Suppressor macrophage (primary cell): Measurements from ENCODE around the gene TNFRSF6B.
"Not testable (repeated sequence)": the region's sequence is repeated elsewhere in the genome, so short reads cannot be mapped to it uniquely, and the experiment has no call there.

Experiments
- DNase-seq, 4 experiments: peaks; one replicate each; pipeline ENCODE4 v3.0.0-alpha.2; 2020 to 2022
- total RNA-seq, 17 experiments: gene quantifications; one replicate each; lab custom pipeline; 2026; ENCODE audit warnings: mixed read lengths in 6 of 17, inconsistent platforms in 3 of 17; lab: John Stamatoyannopoulos, UW

The TNFRSF6B gene, protein sequence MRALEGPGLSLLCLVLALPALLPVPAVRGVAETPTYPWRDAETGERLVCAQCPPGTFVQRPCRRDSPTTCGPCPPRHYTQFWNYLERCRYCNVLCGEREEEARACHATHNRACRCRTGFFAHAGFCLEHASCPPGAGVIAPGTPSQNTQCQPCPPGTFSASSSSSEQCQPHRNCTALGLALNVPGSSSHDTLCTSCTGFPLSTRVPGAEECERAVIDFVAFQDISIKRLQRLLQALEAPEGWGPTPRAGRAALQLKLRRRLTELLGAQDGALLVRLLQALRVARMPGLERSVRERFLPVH
- 0 reads per million in 17 experiments for total RNA-seq

DNA sequence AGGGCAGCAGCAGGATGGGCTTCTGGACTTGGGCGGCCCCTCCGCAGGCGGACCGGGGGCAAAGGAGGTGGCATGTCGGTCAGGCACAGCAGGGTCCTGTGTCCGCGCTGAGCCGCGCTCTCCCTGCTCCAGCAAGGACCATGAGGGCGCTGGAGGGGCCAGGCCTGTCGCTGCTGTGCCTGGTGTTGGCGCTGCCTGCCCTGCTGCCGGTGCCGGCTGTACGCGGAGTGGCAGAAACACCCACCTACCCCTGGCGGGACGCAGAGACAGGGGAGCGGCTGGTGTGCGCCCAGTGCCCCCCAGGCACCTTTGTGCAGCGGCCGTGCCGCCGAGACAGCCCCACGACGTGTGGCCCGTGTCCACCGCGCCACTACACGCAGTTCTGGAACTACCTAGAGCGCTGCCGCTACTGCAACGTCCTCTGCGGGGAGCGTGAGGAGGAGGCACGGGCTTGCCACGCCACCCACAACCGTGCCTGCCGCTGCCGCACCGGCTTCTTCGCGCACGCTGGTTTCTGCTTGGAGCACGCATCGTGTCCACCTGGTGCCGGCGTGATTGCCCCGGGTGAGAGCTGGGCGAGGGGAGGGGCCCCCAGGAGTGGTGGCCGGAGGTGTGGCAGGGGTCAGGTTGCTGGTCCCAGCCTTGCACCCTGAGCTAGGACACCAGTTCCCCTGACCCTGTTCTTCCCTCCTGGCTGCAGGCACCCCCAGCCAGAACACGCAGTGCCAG, at the start of gene TNFRSF6B:
Gene TNFRSF6B, plus strand, starts transcription at position 25 of the 729 bp plus-strand sequence. Its CDS starts 116 bp downstream, at position 141.
- no peak for DNase-seq

DNA sequence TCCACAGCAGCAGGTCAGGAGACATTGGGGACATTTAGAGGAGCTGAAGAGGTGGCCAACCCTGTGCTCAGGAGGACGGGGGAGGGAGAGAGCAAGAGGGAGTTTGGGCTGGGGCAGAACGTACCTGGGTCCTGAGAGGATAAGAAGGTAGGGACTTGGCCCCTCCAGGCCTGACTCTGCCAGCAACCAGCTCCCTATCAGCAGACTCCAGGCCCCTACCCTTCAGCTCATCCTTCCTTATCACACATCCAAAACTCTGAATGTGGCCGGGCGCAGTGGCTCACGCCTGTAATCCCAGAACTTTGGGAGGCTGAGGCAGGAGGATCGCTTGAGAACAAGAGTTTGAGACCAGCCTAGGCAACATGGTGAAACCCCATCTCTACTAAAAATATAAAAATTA, 48.3 kb upstream of the TNFRSF6B start:
- no peak for DNase-seq

DNA sequence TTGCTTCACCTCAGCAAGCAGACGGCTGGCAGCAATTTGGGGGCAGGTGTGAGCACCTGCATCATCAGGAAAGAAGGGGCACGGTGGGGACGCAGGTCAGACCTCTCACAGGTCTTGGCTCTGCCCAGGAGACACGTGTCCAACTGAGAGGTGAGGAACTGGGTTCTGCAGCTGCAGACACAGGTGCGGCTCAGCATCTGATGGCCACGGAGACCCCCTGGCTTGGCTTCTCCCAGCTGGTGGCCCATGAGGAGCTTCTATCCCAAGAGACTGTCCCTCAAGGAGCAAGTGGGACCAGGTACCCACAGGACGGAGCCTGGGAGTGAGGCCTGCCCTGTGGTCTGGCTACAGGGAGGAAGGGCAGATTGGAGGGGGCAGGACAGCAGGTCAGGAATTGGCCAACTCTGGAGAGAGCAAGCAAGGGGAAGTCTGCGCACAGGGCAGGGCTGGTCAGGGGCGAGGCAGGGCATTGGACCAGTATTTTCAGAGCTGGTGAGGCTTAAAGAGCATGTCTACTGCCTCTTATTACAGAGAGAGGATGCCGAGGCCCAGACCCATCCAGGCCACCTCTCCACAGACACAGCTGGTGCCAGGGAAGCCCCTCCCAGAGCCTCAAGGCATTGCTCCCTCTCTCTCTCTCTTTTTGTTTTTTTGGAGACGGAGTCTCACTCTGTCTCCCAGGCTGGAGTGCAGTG, 47.4 kb upstream of the TNFRSF6B start:
- no peak for DNase-seq

DNA sequence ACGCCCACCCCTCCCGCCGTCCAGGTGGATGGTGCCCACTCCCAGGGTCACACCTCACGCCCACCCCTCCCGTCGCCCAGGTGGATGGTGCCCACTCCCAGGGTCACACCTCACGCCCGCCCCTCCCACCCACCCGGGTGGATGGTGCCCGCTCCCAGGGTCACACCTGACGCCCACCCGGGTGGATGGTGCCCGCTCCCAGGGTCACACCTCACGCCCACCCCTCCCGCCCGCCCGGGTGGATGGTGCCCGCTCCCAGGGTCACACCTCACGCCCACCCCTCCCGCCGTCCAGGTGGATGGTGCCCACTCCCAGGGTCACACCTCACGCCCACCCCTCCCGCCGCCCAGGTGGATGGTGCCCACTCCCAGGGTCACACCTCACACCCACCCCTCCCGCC, 46.0 kb upstream of the TNFRSF6B start:
- DNase-seq = not testable (repeated sequence)

DNA sequence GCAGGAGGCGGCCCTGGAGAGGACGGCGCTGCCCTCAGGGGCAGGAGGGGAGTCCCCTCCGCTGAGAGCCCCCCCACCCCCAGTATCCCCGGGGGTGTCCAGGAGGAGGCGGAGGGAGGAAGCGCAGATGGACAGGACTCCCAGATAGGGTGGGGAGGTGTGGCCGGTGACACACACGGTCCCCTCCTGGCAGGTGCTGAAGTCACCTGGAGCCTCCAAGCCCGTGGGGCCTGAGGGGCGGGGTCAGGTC, 44.6 kb upstream of the TNFRSF6B start:
- no peak for DNase-seq

DNA sequence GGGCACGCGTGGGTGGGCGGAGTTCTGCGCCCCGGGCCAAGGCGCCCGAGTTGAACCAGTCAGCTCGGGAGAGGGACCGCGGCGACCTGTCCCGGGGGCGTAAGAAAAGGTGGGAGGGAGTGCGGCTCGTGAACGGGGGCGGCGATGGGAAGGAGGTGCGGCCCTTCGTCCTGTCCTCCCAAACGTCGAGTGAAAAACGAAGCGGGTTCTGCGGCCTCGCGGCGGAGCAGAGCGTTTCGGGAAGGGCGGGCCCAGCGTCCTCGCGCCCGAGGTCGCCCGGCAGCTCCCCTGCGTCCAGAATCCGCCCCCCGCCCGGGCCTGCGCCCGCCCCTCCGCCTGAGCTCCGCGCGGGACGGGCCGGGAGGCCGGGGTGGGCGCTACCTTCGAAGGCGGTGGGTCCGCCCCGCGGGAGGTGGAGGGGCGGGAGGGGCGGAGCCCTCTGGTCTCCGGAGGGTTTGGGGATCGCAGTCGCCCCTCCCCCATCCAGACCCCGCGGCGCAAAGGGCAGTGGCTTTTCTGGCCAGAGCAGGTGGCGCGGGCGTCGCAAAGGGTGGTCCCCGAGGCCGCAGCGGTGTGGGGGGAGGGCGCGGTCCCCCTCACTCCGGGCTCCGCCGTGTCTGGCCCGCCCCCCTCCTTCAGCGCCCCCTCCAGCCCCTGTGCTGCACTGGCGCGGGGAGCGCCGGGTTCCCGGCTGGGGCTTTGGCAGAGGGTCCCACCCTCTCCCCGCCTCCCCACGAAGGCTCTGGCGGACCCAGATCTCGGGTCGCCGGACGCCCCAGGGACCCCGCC, 44.1 kb upstream of the TNFRSF6B start:
- no peak for DNase-seq

DNA sequence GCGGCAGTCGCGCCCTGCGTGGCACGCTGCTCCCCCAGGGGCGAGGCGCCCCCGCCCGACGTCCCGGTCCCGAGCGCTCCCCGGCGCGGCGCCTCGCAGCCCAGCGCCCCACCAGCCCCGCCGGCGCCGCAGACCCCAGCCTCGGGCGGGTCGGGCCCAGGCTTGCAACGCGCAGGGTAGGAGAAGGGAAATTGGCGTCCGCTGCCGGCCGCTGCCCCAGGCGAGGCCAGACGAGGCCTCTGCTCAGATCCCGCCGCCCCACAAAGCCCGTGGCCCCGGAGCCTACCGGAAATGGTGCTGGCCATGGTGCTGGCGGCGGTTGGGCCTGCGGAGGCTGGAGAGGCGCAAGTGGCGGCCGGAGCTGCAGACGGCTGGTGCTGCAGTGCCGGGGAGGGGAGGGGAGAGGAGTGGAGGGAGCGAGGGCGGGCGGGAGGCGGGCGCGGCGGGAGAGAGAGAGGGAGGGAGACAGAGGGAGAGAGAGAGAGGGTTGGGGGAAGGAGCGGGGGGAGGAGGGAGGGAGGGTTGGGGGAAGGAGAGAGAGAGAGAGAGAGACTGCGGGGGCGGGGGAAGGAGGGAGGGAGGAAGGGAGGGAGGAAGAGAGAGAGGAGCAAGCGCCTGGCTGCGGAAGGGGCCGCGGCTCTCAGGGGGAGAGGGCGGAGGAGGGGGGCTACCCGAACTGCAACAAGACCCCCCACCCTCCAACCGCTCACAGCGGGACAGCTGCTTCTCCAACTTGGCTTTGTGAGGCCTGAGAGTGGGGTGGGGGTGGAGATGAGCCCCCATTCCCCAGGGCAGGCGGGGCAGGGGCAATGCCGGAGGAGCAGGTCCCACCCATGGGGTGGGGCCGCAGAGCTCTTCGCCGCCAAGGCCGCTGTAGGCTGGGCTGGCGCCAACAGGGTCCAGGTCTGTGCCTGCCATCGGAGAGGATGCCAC, 43.1 kb upstream of the TNFRSF6B start, which contains the start of gene STMN3:
Gene STMN3, minus strand, starts transcription at position 384 of the 933 bp plus-strand sequence. Its CDS starts 79 bp downstream, at position 305.
- DNase-seq = peak; percentile 84 to 93 (median 88)

DNA sequence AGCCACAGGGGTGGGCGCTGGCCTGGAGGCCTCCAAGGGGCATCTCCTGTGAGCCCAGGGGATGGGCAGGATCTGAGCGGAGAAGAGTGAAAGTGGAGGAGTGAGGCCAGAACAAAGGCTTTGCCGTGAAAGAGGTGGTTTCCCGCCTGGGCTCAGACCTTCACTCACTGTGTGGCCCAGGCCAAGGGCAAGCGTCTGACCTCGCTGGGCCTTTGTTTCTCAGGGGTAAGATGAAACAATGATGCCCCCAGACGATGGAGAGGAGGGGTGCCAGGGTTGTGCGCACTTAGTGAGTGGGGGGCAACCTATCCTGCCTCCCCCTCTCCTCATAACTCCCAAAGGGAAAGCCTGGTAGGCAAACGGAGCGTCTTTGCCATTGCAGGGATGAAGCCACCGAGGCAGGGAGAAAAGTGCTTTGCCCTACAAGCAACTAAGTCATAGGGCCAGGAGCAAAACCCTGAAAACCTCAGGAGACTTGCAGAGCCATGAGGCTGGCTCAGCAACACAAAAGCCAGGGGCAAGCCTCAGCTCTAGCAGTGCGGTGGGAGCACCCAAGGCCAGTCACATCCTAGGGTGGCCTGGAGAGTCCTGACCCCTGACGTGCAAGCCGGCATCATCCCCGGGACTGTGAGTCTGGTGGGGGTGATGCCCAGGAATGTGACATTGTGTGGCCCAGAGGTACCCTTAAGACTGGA, 42.3 kb upstream of the TNFRSF6B start:
- DNase-seq = no peak

DNA sequence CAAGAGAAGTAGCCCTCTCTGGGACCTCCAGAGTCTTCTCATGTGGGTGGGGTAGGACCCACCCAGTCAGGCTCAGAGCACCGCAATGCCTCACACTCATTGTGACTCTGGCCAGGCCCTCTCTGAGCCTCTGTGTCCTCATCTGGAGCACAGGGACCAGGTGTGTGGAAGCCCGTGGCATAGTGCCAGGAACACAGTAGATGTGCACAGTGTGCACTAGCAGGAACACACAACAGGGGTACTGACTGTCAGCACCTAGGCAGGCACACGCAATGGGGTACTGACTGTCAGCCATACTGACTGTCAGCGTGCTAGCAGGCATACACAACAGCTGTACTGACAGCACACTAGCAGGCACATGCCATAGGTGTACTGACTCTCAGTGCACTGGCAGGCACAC, 41.2 kb upstream of the TNFRSF6B start:
- DNase-seq = no peak

DNA sequence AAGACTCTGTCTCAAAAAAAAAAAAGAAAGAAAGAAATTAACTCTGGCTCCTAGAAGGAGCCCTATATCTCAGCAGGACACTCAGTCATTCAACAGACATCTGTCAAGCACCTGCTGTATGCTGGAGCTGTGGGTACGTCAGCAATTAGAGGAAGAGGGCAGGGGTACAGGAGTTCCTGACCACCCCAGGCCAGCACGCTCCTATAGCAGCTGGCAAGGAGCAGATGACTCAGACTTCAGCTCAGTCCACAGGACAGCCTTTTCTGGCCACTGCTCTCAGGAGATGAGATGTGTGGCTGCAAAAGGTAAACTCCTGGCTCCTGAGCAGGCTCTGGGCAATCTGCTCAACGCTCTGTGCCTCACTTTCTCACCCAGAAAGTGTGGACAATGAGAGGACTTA, 40.0 kb upstream of the TNFRSF6B start:
- no peak for DNase-seq

DNA sequence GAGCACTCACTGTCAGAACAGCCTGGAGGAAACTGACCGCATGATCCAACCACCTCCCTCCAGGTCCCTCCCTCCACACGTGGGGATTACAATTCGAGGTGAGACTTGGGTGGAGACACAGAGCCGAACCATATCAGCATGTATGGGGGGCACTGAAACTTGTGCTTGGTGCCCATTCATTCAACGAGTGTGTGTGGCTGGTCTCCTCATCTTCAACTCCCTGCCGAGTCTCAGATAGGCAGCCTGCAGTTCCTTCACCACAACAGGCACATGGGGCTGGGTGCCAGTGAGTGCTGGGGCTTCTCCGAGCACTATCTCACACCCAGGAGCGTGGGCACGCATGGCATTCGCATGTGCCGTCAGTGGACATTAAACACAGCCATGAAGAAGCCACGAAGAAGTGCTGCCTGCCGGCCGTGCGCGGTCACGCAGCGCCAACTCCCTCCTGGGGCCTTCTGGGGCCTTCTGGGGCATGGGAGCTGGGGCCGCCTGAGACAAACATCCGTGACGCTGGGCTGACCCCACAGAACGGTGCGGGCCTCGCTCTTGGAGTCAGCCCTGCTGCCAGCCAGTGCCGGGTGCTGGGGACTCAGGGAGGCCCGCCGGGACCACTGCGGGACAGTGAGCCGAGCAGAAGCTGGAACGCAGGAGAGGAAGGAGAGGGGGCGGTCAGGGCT, 39.1 kb upstream of the TNFRSF6B start:
- DNase-seq = no peak

DNA sequence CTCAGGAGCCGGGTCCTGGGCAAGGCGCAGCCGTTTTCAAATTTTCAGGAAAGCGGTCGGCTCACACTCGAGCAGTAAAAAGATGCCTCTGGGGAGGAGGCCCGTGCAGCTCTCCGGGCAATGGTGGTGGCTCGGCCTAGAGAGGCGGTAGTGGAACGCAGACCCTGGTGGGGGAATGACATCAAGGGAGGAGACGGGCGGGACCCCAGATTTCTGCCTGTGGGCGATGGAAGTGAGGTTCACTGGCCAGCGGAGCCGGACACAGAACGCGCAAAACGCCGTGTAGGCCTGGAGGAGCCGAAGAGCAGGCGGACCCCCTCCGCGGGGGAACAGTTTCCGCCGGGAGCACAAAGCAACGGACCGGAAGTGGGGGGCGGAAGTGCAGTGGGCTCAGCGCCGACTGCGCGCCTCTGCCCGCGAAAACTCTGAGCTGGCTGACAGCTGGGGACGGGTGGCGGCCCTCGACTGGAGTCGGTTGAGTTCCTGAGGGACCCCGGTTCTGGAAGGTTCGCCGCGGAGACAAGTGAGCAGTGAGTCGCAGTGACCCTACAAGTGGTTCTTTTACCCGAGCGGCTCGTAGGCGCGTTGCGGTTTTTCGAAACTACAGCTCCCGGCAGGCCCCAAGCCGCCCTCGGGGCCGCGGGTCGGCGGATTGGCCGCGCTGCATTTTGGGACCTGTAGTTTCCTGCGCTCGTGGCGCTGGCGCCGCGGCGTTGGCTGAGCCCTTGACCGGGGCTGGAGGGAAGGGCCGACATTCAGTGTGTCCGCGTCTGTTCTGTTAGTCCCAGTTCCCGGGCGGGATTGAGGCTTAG, 38.3 kb upstream of the TNFRSF6B start, which contains the start of gene RTEL1:
Gene RTEL1, plus strand, starts transcription at position 376 of the 812 bp plus-strand sequence. CDS start 1,091 bp downstream, outside the sequence.
- DNase-seq = peak; percentile 94 to 97 (median 96)

DNA sequence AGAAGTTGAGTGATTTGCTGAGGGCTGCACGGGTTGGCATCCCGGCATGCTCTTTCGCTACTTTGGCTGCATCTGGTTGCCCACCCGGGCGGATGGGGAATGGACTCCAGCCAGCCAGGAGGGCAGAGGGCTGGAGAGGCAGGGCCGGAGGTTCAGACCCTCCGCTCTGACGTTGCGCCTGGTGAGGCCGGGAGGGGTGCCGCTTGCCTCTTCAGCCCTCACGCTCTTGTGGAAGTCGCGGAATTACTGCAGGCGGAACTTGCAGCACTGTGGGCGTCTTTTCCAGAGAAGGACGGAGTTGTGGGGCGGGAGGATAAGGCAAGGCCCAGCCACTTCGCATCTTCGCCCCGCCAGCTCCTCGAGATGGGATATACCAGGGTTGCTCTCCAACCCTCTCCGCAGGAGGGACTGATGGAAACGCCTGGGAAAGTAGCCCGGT, 37.7 kb upstream of the TNFRSF6B start:
- DNase-seq = peak; percentile 68 to 84 (median 82)

DNA sequence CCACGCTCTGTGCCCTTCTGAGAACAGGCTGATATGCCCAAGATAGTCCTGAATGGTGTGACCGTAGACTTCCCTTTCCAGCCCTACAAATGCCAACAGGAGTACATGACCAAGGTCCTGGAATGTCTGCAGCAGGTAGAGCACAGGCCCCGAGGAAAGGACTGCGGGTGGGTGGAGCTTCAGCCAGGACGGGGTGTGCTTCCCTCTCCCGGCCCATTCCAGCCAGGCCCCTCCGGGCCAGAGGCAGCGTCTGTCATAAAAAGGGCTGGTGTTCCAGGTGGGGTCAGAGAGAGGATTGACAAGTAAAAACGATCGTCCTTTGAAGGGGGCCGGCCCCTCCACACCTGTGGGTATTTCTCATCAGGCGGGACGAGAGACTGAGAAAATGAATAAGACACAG, 37.1 kb upstream of the TNFRSF6B start:
- DNase-seq = no peak

DNA sequence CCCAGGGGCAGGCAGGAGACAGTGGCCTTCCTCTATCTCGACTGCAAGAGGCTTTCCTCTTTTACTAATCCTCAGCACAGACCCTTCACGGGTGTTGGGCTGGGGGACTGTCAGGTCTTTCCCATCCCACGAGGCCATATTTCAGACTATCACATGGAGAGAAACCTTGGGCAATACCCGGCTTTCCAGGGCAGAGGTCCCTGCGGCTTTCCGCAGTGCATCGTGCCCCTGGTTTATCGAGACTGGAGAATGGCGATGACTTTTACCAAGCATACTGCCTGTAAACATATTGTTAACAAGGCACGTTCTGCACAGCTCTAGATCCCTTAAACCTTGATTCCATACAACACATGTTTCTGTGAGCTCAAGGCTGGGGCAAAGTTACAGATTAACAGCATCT, 36.3 kb upstream of the TNFRSF6B start:
- DNase-seq = not testable (repeated sequence)

DNA sequence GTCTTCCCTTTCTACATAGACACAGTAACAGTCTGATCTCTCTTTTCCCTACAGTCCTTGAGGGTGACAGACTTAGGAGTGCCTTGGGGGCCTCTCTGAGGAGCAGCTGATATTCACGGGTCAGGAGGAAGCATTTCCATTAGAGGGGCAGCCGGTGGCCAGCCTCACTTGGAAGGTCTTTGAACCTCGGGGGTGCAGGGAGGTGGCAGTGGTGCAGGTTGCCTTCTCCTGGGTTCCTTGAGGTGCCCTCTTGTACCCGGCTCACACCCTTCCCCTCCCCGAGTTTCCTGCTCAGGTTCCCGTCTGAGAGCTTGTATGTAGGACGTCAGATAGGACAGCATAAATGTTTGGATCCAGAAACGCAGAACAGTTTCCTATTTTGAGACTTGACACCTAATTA, 35.8 kb upstream of the TNFRSF6B start:
- DNase-seq = no peak

DNA sequence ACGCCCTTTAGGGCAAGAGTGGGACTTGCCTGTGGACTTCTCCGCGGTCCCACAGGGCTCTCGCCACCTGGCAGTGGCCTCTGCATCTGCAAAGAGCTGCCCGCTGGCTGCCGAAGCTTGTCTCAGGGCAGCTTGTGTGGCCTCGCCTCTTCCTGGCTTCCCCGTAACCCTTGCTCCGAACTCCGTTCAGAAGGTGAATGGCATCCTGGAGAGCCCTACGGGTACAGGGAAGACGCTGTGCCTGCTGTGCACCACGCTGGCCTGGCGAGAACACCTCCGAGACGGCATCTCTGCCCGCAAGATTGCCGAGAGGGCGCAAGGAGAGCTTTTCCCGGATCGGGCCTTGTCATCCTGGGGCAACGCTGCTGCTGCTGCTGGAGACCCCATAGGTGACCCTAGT, 35.3 kb upstream of the TNFRSF6B start:
- DNase-seq = no peak

DNA sequence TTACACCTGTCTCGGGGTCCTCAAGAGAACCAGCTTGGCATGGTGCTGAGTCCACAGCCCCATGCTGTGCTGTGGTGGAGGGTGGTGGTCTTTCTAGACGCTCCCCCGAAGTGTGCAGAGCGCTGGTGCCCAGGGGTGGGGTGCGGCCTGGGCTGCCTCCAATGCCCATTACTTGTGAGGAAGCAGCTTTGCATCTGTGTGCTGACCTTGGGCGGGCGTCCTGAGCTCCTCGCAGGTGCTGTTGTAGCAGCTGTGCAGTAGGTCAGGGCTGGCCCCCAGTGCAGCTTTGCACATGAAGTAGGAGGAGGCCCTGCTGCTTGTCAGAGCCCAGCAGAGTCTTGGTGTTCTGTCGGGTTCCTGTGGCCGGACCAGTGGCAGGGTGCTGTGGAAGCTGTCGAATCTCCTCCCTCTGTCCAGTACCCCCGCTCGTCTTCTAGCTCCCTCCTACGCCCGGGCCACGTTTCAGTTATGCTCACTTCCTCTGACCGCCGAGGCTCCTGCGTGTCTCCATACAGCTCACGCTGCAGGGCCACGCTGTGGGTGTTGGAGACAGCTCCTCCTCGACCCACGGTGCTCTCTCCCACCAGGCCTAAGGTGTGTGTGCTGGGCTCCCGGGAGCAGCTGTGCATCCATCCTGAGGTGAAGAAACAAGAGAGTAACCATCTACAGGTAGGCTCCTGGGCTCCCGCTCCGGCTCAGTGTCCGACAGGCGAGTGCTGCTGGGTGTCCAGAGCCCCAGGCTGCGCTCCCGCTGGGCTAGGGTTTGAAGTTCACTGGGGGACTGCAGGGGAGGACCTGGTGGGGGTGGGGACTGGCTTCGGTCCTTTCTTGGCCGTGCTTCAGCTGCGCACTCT, 34.3 kb upstream of the TNFRSF6B start:
- DNase-seq = no peak
